ENCODE measurements around the gene SERPING1.

The SERPING1 gene

GRCh38 chr11:57552479-57552878 is 45.0 kb upstream of the SERPING1 start:
- peaks cover under 1% of the 10 kb centered on the region for H3K4me1 ChIP-seq (ENCODE audit: control insufficient read depth, insufficient read depth, low read depth, low read length)
- no peak overlapping the region for H4K91ac ChIP-seq (ENCODE audit: low read length)
- no peaks in the 10 kb centered on the region for H3K79me1 ChIP-seq (replicated peaks; ENCODE audit: low read length, poor library complexity, severe bottlenecking)
- H3K27me3 ChIP-seq (ENCODE audit: control insufficient read depth in 1 of 2, insufficient read depth in 1 of 2, low read length in 2 of 2), result no peaks in the 10 kb centered on the region
- H2BK15ac ChIP-seq (ENCODE audit: low read depth, poor library complexity, severe bottlenecking), result no peak overlapping the region
- H3K18ac ChIP-seq (ENCODE audit: low read depth in 1 of 2, low read length in 2 of 2), result no peak overlapping the region
- no peak overlapping the region for H3K4me3 ChIP-seq (ENCODE audit: insufficient read depth in 1 of 2, low read depth in 1 of 2, low read length in 2 of 2)
- no peak overlapping the region for H3K23ac ChIP-seq (ENCODE audit: low read length in 2 of 2)
- H3K4ac ChIP-seq (ENCODE audit: low read depth in 1 of 2, low read length in 2 of 2), result no peak overlapping the region
- no peak overlapping the region for H2BK5ac ChIP-seq (ENCODE audit: low read depth, low read length, poor library complexity, severe bottlenecking)
- no peak overlapping the region for H2BK120ac ChIP-seq (ENCODE audit: low read depth, low read length)
- no peak for DNase-seq
- no peak overlapping the region for H2BK12ac ChIP-seq (ENCODE audit: low read length in 2 of 2)
- H3K9ac ChIP-seq (ENCODE audit: low read length), result peak overlapping the region; percentile 11
- 74% methylated on average over 5 of the region's 5 CpGs for WGBS
- H3K27ac ChIP-seq (ENCODE audit: low read length, poor library complexity, severe bottlenecking), result no peak overlapping the region
- peaks cover 53 to 93% of the 10 kb centered on the region in 2 experiments for H3K36me3 ChIP-seq (ENCODE audit: control insufficient read depth in 1 of 2, insufficient read depth in 2 of 2, low read depth in 1 of 2, low read length in 2 of 2)
- no peak overlapping the region for H2AK5ac ChIP-seq (ENCODE audit: low read length, severe bottlenecking)
- H2AFZ ChIP-seq (ENCODE audit: low read depth, low read length), result no peak overlapping the region
- no peaks in the 10 kb centered on the region for H3K9me3 ChIP-seq (ENCODE audit: control insufficient read depth, low read length)
- no peak overlapping the region for H4K8ac ChIP-seq (ENCODE audit: low read length)
- H3K4me2 ChIP-seq (ENCODE audit: low read length, poor library complexity, severe bottlenecking), result no peak overlapping the region
- H3K14ac ChIP-seq (ENCODE audit: low read length in 2 of 2), result no peak overlapping the region

GRCh38 chr11:57555393-57555792 is 42.1 kb upstream of the SERPING1 start:
- Histone ChIP-seq H2BK5ac (ENCODE audit: low read depth, low read length, poor library complexity, severe bottlenecking) (no peak overlapping the region), H3K23ac (ENCODE audit: low read length in 2 of 2) (no peak overlapping the region), H3K14ac (ENCODE audit: low read length in 2 of 2) (no peak overlapping the region), H3K36me3 (ENCODE audit: control insufficient read depth in 1 of 2, insufficient read depth in 2 of 2, low read depth in 1 of 2, low read length in 2 of 2) (peaks cover 57 to 97% of the 10 kb centered on the region in 2 experiments), H3K27ac (ENCODE audit: low read length, poor library complexity, severe bottlenecking) (no peak overlapping the region), H3K9me3 (ENCODE audit: control insufficient read depth, low read length) (no peaks in the 10 kb centered on the region), H3K79me1 (replicated peaks; ENCODE audit: low read length, poor library complexity, severe bottlenecking) (peaks cover 2% of the 10 kb centered on the region), H4K8ac (ENCODE audit: low read length) (no peak overlapping the region), H3K4me3 (ENCODE audit: insufficient read depth in 1 of 2, low read depth in 1 of 2, low read length in 2 of 2) (no peak overlapping the region), H4K91ac (ENCODE audit: low read length) (no peak overlapping the region), H3K4ac (ENCODE audit: low read depth in 1 of 2, low read length in 2 of 2) (no peak overlapping the region), H2AK5ac (ENCODE audit: low read length, severe bottlenecking) (no peak overlapping the region), H3K18ac (ENCODE audit: low read depth in 1 of 2, low read length in 2 of 2) (no peak overlapping the region), H2BK12ac (ENCODE audit: low read length in 2 of 2) (no peak overlapping the region), H2BK120ac (ENCODE audit: low read depth, low read length) (no peak overlapping the region), H2AFZ (ENCODE audit: low read depth, low read length) (no peak overlapping the region), H3K27me3 (ENCODE audit: control insufficient read depth in 1 of 2, insufficient read depth in 1 of 2, low read length in 2 of 2) (no peaks in the 10 kb centered on the region), H3K4me2 (ENCODE audit: low read length, poor library complexity, severe bottlenecking) (no peak overlapping the region), H3K4me1 (ENCODE audit: control insufficient read depth, insufficient read depth, low read depth, low read length) (no peaks in the 10 kb centered on the region), H3K9ac (ENCODE audit: low read length) (no peak overlapping the region), H2BK15ac (ENCODE audit: low read depth, poor library complexity, severe bottlenecking) (no peak overlapping the region)
- WGBS, result 90% methylated on average over 2 of the region's 2 CpGs
- DNase-seq, result no peak

- Histone ChIP-seq H4K8ac (ENCODE audit: low read length) (no peak overlapping the region), H3K27ac (ENCODE audit: low read length, poor library complexity, severe bottlenecking) (no peak overlapping the region), H3K4ac (ENCODE audit: low read depth in 1 of 2, low read length in 2 of 2) (no peak overlapping the region), H2BK15ac (ENCODE audit: low read depth, poor library complexity, severe bottlenecking) (no peak overlapping the region), H3K23ac (ENCODE audit: low read length in 2 of 2) (no peak overlapping the region), H3K36me3 (ENCODE audit: control insufficient read depth in 1 of 2, insufficient read depth in 2 of 2, low read depth in 1 of 2, low read length in 2 of 2) (peaks cover 54 to 90% of the 10 kb centered on the region in 2 experiments), H3K27me3 (ENCODE audit: control insufficient read depth in 1 of 2, insufficient read depth in 1 of 2, low read length in 2 of 2) (no peaks in the 10 kb centered on the region), H2BK12ac (ENCODE audit: low read length in 2 of 2) (no peak overlapping the region), H3K79me1 (replicated peaks; ENCODE audit: low read length, poor library complexity, severe bottlenecking) (peaks cover 3% of the 10 kb centered on the region), H4K91ac (ENCODE audit: low read length) (no peak overlapping the region), H3K4me1 (ENCODE audit: control insufficient read depth, insufficient read depth, low read depth, low read length) (no peaks in the 10 kb centered on the region), H2AFZ (ENCODE audit: low read depth, low read length) (no peak overlapping the region), H2BK120ac (ENCODE audit: low read depth, low read length) (no peak overlapping the region), H3K9me3 (ENCODE audit: control insufficient read depth, low read length) (no peaks in the 10 kb centered on the region), H2BK5ac (ENCODE audit: low read depth, low read length, poor library complexity, severe bottlenecking) (no peak overlapping the region), H3K4me3 (ENCODE audit: insufficient read depth in 1 of 2, low read depth in 1 of 2, low read length in 2 of 2) (no peak overlapping the region), H3K9ac (ENCODE audit: low read length) (no peak overlapping the region), H3K18ac (ENCODE audit: low read depth in 1 of 2, low read length in 2 of 2) (no peak overlapping the region), H3K4me2 (ENCODE audit: low read length, poor library complexity, severe bottlenecking) (no peak overlapping the region), H3K14ac (ENCODE audit: low read length in 2 of 2) (no peak overlapping the region), H2AK5ac (ENCODE audit: low read length, severe bottlenecking) (no peak overlapping the region)
- whole genome bisulfite sequencing, result 89% methylated on average over 8 of the region's 8 CpGs
- no peak for DNase-seq
Measured at GRCh38 chr11:57556041-57556440, 41.4 kb upstream of the SERPING1 start.

GRCh38 chr11:57560146-57560545 is 37.3 kb upstream of the SERPING1 start:
- no peak overlapping the region for H2BK5ac ChIP-seq (ENCODE audit: low read depth, low read length, poor library complexity, severe bottlenecking)
- H3K14ac ChIP-seq (ENCODE audit: low read length in 2 of 2), result no peak overlapping the region
- no peak overlapping the region for H4K8ac ChIP-seq (ENCODE audit: low read length)
- H4K91ac ChIP-seq (ENCODE audit: low read length), result no peak overlapping the region
- H2AFZ ChIP-seq (ENCODE audit: low read depth, low read length), result no peak overlapping the region
- H3K4me1 ChIP-seq (ENCODE audit: control insufficient read depth, insufficient read depth, low read depth, low read length), result no peaks in the 10 kb centered on the region
- H3K9me3 ChIP-seq (ENCODE audit: control insufficient read depth, low read length), result no peaks in the 10 kb centered on the region
- 97% methylated on average over 4 of the region's 4 CpGs for WGBS
- H3K27me3 ChIP-seq (ENCODE audit: control insufficient read depth in 1 of 2, insufficient read depth in 1 of 2, low read length in 2 of 2), result no peaks in the 10 kb centered on the region
- H3K4ac ChIP-seq (ENCODE audit: low read depth in 1 of 2, low read length in 2 of 2), result no peak overlapping the region
- H3K27ac ChIP-seq (ENCODE audit: low read length, poor library complexity, severe bottlenecking), result no peak overlapping the region
- peaks cover 8% of the 10 kb centered on the region for H3K79me1 ChIP-seq (replicated peaks; ENCODE audit: low read length, poor library complexity, severe bottlenecking)
- H3K36me3 ChIP-seq (ENCODE audit: control insufficient read depth in 1 of 2, insufficient read depth in 2 of 2, low read depth in 1 of 2, low read length in 2 of 2), result peaks cover 24 to 58% of the 10 kb centered on the region in 2 experiments
- H3K9ac ChIP-seq (ENCODE audit: low read length), result no peak overlapping the region
- no peak overlapping the region for H2AK5ac ChIP-seq (ENCODE audit: low read length, severe bottlenecking)
- H2BK120ac ChIP-seq (ENCODE audit: low read depth, low read length), result no peak overlapping the region
- no peak overlapping the region for H3K23ac ChIP-seq (ENCODE audit: low read length in 2 of 2)
- DNase-seq, result no peak
- H3K4me3 ChIP-seq (ENCODE audit: insufficient read depth in 1 of 2, low read depth in 1 of 2, low read length in 2 of 2), result no peak overlapping the region
- no peak overlapping the region for H2BK12ac ChIP-seq (ENCODE audit: low read length in 2 of 2)
- H3K18ac ChIP-seq (ENCODE audit: low read depth in 1 of 2, low read length in 2 of 2), result no peak overlapping the region
- H3K4me2 ChIP-seq (ENCODE audit: low read length, poor library complexity, severe bottlenecking), result no peak overlapping the region
- no peak overlapping the region for H2BK15ac ChIP-seq (ENCODE audit: low read depth, poor library complexity, severe bottlenecking)
